ENCODE results near the gene AGAP4.
"Not testable (repeated sequence)": the region's sequence is repeated elsewhere in the genome, so short reads cannot be mapped to it uniquely, and the experiment has no call there.

The AGAP4 gene

GRCh38 chr10:45790694-45791426 is 56.4 kb downstream of the AGAP4 start:
- not testable (repeated sequence) for DNase-seq (ENCODE audit: low read depth in 2 of 2)

GRCh38 chr10:45789991-45790390 is 57.3 kb downstream of the AGAP4 start:
- DNase-seq (ENCODE audit: low read depth in 2 of 2), result not testable (repeated sequence)

DNA sequence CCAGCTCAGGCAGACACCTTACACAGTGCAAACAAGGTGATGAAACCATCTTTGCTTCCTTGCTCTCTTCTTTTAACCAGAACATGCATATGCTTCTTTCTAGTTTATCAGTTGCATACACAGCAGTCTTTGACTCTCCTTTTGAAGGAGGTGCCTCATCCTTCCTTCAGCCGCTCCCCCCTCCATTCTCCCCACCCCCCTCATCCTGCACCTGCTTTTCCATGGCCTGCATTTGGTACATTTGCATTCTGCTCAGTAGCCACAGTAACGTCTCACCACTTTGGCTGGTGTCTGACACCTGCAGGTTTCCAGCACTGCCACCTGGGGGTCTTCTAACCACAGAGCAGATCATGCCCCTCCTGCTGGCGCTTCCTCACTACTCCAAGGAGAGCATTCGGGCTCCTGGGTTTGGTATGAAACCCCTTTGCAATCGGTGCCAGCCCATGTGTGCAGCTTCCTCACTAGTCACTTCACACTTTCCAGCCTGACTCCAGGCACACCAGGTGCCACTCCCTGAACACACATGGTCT is 60.0 kb downstream of the AGAP4 start:
- not testable (repeated sequence) for DNase-seq (ENCODE audit: low read depth in 2 of 2)

- DNase-seq (ENCODE audit: low read depth in 2 of 2), result not testable (repeated sequence)
Observed at GRCh38 chr10:45786217-45786616, 61.1 kb downstream of the AGAP4 start.
